Stimulated activated CD8-positive, alpha-beta memory T cell treated with anti-CD3 and anti-CD28 coated beads, Interleukin-15, amount 100 ng/mL, for 48 hours (primary cell): ENCODE data around the gene MYO7B.

ENCODE experiments used
- DNase-seq, 2 donors: peaks; one replicate each; pipeline ENCODE4 v3.0.0-alpha.2; 2020; ENCODE audit warnings: low read depth in 2 of 2

Gene MYO7B

DNA sequence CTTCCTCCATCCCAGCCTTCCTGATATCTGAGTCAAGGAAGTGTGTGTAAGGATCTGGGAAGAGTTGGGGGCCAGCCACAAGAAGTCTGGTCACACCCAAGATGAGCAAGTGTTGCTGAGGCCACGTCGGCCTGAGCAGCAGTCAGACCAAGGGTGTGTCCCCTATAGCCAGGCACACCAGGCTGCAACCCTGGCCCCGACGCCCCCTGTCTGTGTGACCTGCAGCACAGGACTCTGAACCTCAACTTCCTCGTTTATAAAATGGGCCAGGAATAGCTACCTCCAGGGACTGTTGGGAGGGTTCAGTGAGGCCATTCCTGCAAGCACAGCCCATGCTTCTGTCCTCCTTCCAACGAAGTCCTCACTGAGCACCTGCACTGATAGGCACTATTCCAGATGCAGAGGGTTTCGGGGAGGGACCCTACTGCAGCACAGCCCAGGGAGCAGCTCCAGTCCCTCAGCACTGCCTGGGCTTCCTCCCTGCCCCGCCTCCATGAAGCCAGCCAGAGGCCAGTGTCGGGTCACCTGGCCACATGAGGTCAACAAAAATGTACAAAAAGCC, 126.5 kb downstream of the MYO7B start:
- no peak for DNase-seq

DNA sequence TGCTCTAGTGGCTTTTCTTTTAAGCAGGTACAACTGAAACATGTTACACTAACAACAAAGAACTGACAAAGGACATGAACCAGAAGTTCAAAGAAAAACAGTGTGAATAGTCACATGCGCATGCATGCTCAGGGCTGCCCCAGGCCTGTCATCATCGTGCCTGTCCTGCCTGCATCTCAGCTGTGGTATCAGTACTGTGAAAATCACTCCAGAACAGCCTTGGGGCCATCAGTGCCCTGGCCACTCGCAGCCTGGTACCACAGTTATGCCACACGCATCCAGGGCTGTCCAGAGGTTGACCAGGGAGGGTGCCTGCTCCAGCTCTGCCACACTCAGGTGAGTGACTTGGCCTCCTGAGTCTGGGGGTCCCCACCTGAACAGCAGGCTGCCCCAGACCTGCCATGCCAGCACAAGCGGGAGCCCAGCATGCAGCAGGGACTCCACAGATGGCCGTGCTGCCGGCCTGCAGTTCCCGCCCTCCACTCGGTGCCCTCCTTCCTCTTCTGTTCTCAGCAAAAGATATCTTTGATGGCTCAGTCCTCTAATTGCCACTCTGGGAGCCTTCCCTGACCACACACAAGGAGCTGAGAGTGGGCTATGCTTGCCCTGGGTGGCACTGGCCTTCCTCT, 127.6 kb downstream of the MYO7B start:
- no peak for DNase-seq

DNA sequence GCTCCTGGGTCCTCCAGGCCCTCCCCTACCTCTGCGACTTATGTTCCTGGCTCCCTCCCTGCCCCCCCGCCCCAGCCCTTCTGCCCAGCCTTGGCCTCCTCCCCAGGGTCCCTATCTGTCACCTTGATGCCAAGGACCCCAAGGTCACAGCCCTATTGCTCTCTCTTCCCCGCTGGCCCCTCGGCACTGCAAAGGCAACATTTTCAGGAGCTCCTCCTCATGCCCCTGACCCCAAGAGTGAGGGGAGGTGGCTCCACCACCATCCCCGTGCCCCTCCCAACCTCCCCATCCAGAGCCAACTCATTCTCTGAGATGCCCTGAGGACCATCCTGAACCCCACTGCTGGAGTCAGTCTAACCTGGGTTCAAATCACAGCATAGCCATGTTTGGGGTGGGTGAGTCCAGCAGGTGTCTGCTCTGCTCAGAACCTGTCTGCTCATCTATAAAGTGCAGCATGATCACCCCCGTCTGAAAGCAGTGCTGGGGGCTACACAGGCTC, 128.1 kb downstream of the MYO7B start:
- DNase-seq = no peak

DNA sequence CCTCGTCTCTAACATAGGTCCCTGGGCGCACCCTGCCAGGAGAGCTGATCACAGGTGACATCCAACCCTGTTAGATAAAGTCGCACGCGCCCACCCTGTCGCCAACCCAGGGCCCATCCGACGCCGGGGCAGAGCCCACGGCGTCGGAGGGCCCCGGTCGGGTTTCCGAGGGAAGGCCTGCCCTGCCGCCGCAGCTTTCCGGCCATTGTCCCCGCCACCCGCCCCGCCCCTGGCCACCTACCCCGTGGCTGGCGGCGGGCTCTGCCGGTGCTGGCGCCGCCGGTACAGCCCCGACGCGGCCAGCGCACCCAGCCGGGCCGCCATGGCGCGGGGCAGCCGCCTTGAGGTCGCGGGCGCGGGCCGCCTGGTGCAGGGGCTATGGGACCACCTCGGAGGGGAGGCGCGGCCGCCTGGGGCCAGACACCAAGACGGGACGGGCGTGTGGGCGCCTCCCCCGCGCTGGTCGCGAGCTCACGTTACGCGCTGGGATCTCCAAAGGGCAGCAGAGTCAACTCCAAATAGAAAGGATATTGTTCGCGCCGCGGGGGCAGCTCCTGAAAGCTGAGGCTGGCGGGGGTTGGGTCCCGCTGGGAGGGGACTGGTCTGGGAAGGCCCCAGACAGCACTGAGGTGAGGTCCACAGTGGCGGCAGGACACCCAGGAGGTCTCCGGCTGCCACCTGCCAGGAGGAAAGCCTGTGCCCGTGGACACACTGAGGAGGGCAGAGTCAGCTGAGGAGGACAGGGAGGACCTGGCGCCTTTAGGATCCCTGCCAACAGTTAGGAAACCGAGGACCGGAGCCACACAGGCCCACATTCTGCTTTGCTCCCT, 128.8 kb downstream of the MYO7B start:
- no peak for DNase-seq

DNA sequence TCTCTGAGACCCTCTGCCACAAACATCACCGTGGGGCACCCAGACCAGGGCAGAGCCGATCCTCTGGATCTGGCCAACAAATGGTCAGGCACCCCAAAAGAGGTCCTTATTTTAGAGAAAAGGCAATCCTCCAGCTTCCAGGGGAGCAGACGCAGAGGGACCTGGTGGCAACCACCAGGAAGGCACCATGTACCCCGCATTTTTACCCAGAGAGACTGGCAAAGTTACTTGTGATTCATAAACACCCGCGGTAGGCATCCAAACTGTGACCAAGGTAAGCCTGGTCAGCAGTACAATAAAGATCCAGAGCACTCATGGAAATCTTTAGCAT, 129.4 kb downstream of the MYO7B start:
- no peak for DNase-seq

DNA sequence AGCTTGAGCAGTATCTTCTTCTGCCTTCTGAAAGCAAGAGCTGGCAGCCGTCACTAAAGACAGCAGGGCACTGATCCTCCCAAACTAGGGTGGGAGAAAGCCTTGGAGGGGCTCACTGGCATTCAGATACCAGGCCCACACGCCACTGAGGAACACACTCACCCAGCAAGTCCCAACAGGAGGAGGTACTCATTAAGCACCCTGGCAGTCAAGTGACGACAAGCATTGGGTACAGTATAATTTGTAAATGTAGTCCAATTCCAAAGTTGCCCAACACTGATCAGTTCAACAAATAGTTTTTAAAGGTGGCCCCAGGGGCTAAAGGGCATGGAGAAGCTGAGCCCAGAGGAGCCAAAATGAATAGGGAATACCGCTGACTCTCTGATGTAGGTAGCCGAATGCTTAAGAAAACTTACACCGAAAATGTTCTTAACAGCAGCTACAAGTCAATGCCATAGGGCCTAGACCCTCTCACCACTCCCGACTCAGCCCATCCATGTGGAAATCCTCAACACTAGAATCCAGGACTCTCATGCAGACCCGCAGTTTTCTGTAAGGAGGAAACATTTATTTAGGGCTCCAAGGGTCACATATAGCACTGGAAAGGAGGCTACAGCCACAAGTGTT, 129.9 kb downstream of the MYO7B start:
- DNase-seq = no peak

DNA sequence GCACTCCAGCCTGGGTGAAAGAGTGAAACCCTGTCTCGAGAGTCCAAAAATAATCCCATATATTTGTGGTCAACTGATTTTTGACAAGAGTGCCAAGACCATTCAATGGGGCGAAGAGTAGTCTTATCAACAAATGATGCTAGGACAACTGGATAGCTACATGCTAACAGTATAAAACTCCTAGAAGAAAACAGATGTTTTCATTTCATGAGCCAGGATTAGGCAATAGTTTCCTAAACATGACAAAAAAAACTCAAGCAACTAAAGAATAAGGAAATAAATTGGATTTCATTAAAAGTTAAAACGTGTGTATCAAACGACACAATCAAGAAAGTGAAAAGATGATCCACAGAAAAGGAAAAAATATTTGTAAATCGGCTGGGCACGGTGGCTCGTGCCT, 133.6 kb downstream of the MYO7B start:
- no peak for DNase-seq

DNA sequence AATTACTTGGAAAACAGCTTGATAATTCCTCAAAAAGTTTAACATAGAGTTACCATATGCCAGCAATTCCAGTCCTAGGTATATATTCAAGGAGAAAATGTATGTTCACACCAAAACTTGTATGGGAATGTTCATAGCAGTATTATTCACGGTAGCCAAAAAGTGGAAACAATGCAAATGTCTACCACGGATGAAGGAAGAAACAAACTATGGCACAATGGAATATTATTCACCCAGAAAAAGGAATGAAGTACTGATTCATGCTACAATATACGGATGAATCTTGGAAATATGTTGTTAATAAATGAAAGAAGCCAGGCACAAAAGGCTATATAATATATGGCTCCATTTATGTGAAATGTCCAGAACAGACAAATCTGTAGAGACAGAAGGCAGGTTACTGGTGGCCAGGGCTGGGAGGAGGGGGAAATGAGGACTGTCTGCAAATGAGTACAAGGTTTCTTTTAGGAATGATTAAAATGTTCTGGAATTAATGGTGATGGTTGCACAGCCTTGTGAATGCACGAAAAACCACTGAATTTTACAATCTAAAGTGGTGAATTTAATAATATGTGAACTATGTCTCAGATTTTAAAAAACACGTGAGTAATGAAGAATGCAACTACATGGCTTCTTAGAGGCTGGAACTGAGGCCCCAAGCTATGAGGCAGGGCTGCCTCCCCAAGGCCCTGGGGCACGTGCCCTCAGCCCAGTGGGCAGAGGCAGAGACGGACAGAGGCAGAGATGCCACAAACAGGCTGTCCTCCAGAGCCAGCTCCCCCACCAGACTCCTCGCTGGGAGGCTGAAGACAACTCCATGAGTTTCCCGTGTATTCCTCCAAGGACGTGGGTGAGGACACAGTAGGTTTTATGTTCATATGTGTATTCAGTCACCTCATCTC, 134.8 kb downstream of the MYO7B start:
- DNase-seq = no peak

DNA sequence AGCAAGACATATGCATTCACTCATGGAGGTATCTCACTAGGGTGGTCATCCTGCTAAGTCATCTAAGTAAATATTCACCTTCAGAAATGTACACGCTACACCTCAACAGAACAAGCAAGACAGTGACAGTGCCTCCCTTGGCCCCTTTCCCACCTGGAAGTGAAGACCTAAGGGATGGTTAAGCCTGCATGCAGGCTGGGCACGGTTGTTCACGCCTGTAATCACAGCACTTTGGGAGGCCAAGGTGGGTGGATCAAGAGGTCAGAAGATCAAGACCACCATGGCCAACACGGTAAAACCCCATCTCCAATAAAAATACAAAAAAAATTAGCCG, 135.4 kb downstream of the MYO7B start:
- no peak for DNase-seq

DNA sequence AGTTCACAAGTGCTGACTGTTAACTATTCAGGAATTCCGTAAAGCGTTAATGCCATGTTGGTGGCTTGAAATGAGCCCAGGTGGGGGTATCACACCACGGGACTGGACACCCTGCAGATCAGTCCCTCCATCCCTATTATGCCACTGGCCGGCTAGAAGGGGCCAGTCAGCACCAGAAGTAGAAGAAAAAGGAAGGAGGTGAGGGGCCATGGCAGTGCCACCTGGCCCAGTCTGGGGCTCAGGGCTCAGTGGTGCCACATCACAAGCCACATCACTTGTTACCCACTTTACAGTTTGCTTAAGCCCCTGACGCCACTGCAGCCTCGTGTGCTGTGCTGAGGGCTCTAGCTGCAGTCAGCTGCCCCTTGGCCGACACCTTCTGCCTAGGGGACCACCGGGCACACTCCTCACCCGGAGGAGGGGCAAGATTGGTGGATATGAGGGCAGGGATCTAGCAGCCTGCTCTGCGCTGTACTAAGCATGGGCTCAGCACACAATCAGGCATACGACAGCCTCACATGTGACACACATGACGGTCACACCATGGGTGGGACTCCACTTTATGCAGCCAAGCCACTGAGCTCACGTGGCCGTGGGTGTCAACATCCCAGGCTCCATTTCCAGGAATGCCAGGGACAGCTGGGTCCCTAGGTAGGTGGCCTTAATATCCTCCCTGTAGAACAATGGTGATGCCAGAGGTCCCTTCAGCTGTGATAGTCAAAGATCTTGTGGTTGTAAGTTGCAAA, 136.2 kb downstream of the MYO7B start:
- DNase-seq = no peak

DNA sequence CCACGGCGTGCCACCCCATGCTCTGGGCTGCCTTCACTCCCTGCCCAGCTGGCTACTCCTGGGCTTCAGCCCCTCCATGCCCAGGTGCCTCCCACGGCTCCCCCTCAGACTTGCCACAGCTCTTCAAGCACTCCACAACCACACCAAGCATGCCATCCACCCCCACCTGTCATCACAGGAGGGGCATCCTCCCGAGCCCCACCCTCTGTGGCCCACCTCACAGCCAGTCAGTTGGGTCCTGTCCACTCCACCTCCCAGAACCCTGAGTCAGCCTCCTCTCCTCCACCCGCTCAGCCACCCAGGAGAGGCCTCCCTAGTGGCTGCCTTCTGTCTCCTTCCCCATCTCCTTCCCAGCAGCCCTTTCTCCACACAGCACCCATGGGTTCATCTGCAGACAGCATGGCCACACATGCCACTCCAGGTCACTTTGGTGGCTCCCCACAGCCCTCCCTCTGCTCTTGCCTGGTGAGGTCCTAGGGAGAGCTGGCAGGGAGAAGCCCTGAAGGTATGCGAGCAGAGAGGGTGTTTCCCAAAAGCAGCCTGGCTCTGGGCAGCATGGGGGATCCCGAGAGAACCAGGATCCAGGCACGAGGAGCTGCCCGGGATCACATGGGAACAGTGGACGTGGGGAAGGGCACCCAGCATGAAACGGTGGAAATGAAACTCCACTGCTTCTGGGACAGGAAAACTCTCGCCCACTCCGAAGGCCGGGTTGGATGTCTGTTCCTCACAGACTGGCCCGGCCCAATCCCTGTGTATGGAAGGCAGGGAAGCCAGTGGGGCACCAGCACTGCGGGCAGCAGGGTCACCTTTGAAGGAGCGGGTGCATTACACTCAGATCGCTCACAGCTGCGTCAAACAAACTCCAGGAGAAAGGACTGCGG, 137.1 kb downstream of the MYO7B start:
- DNase-seq = no peak

DNA sequence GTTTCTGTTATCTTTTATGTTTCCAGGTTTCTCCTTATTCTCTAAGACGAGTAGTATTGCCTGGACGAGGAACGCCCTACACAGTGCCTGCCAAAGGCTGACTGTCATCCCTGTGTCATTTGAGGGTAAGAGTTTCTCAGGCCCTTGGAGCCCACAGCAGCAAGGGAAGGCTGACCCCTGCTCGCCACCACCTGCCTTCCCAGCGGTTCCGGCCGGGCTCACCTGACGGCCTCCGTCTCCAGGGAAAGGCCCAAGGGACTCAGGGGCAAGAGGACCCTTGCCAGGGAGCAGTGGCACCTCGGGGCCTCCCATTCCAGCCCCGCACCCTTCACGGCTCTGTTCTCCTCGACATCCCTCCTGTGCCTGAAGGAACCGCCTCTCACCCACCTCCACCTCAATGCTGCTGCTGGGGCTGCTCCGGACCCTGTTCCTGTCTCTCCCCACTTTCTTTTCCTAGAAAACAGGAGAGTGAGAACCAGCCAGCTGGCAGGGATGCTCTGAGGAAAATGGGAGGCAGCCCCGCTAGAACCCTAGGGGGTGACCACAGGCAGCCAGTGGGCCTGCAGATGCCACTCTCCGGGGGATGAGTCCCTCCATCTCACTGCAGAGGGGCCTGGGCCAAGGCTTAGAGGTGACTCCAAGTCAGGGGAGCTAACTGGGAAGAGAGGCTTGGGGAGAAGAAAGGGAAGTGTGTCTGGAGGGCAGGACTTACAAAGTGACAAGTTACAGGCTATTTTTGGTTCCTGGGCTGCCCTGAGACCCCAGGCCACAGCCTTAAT, 138.0 kb downstream of the MYO7B start:
- DNase-seq = no peak

DNA sequence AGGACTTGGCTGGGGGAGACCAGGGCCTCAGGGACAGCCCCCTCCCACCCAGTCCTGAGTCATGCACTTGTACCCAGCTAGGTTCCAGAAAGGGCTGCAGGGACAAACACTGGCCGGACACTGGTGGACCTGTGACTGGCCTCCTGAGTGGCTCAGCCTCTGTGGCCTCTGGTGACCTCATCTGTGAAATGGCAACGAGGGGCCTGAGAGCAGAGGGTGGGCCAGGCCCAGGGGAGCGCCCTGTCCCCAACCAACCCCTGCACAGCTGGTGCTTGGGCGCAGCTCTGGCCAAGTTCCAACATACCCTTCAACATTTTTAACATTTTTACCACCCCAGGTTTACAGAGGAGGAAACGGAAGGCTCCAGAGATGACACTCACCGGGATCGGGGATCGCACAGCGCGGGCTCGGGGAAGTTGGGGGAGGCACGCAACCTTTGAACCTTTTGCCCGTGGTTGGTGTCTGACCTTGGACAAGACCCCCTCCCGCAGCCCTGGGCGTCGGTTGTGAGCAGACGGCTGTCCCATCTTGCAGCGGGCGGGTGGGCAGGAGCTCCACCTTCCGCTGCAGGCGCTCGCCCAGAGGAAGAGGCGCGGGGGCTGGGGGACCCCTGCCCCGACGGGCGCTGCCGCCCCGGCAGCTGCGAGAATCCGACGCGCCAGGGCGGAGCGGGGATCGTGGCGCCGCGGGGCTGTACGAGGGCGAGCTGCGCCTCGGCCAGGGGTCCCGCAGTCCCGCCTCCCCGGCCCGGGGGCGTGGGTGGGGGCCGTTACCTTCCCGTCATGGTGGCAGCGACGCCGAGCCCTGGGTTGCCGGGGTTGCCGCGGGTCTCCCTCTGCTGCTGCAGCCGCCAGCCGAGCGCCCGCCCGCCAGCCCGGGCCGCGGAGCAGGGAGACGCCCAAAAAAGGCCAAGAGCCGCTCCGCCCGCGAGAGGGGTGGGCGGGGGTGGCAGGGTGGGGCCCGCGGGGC, 139.0 kb downstream of the MYO7B start:
- DNase-seq = no peak

DNA sequence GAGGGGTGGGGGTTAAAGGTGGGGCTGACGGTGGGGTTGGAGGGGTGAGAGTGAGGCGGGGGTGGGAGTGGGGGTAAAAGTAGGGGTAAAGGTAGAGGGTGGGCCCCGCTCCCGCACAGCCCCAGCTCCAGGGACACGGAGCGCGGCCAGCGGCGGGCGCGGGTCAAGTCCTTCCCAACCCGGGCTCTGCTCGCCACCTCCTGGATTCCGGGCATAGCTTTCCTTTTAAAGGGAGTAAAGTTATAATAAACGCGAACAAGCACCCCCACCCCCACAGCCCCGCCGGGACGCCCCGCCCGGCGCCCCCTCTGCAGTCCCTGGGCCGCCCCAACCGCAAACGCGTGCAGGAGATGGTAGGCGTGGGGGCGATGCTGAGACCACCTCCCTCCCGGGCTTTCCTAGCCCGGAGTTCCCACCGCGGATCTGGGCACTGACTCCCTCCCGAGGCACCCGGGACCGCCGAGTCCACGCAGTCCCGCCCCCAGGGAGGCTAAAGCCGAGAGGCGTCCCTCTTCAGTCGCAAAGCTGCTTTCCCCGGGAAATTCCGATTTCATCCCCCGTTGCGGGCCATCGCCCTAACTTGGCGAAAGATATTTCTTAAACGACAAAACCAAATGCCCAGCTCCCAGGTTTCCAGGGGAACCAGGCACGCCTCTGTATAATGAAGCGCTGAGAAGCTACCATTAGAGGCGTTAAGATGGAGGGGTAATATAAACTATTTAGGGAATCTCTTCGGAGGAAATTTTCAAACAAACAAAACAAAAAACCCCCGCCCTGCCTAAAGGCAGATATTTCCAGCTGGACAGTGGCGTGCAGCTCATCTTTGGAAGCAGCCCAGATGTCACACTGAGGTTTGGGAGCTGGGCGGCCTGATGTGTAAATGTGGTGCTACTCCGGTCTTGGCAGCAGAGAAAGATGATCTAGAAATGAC, 140.1 kb downstream of the MYO7B start, which contains the start of gene LIMS2:
TSS of gene LIMS2 (minus strand) at position 200 of the 931 bp plus-strand sequence. CDS start 506 bp downstream, outside the sequence.
- DNase-seq = no peak

DNA sequence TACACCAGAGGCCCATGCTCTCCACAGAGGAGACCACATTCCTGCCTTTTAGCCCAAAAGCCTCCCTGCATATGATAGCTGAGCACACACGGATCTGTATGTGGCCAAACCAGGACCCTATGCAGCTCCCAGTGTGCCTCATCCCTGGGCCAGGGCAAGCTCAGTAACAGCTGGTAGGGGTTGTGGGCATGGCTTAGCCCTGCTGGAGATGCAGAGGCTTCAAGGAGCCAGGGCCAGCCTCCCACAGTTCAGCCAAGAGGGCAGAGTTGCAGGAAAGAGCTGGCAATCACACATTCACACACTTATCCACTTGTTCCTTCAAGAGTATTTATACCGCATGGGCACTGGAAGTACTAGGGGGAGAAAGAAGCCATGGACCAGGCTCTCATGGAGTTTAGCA, 141.4 kb downstream of the MYO7B start:
- no peak for DNase-seq

DNA sequence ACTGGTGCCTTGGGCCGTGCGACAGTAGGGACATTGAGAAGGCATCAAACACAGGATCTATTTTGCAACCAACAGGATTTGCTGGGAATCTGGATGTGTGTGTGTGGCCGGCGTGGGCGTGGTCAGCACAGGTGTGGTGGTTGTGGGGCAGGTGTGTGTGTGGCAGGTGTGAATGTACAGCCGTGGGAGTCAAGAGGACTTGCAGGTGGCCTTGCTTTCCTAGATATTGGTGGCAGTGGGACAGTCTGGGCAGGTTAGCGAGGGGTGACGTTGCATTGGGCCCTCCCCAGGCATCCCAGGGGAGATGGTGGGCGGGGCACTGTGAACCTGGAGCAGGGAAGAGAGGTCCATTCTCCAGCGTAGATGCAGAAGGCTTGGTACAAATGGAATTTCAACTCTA, 143.0 kb downstream of the MYO7B start:
- DNase-seq = no peak

DNA sequence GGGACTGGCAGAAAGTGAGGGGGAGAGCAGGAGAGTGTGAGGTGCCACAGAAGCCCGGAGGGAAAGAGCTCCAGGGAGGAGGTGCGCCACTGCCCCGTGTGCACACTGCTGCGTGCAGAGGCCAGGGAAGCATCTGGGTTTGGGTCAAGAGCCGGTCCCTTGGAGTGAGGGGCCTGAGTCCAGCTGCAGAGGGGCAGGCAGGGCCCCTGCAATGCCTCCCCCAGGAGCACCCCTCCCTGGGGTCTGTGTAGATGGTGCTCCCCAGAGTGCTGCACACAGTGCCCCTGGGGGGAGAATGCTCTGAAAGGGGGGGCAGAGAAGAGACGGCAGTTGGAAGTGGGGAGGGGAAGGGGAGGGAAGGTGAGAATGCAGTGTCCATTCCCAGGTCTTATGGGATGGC, 143.5 kb downstream of the MYO7B start:
- DNase-seq = no peak
